Measurements from ENCODE around the gene NLRP5. TPM values are rescaled to one million over a fixed set of nuclear protein-coding genes. Genes with fewer than 3 reads are reported as not detected.

Gene NLRP5
- polyA plus RNA-seq, 1 of the 3 experiments (the other 2 are of a cell fraction), result not detected

DNA sequence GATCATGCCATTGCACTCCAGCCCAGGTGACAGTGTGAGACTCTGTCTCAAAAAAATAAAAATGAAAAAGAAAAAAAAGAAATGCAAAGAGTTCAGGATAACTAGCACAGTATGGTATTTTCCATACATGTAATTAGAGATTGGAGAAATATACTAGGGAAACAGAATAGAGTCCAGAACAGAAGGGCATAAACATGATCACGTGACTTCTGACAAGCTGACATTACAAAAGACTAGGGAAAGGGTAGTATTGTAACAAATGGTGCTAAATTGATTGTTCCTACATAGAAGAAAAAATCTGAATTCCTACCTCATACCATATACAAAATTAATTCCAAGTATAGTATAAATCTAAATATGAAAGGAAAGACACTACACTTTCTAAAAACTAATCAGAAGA lies 1.3 kb upstream of the NLRP5 start:
- no peak overlapping the region for H3K4me2 ChIP-seq
- POLR2A ChIA-PET, result no interaction called here
- CTCF ChIA-PET, result no interaction called here

More for the DNA sequence above, 1.3 kb upstream of the NLRP5 start:
- Histone ChIP-seq H2AFZ (ENCODE audit: low read depth) (no peak overlapping the region), H3K79me2 (ENCODE audit: insufficient read depth) (no peaks in the 10 kb centered on the region), H3K27me3 (ENCODE audit: insufficient read depth) (peaks cover 20% of the 10 kb centered on the region), H3K27ac (ENCODE audit: low read depth in 2 of 2, low read length in 1 of 2) (no peak overlapping the region), H3K9ac (no peak overlapping the region), H3F3A (replicated peaks; ENCODE audit: insufficient read depth) (no peaks in the 10 kb centered on the region), H3K9me2 (no peaks in the 10 kb centered on the region), H3K4me1 (ENCODE audit: control insufficient read depth in 1 of 2, insufficient read depth in 2 of 2, low read depth in 1 of 2, low read length in 1 of 2) (no peaks in the 10 kb centered on the region), H3K36me3 (replicated peaks in 1 of 2; ENCODE audit: control insufficient read depth in 1 of 2, insufficient read depth in 2 of 2, low read length in 1 of 2) (no peaks in the 10 kb centered on the region), H3K9me3 (no peaks in the 10 kb centered on the region), H3K4me3 (ENCODE audit: low read depth in 2 of 2, low read length in 1 of 2) (no peak overlapping the region), H4K20me1 (ENCODE audit: insufficient read depth) (no peaks in the 10 kb centered on the region)
- TF ChIP-seq PBX3 (IDR thresholded peaks at IDR 0.05) (no peak), FOXM1 (IDR thresholded peaks at IDR 0.05; ENCODE audit: low read depth) (no peak), FOSL2 (IDR thresholded peaks at IDR 0.05; ENCODE audit: borderline replicate concordance, low read depth) (no peak), TAF1 (IDR thresholded peaks at IDR 0.05; ENCODE audit: borderline replicate concordance, low read depth, low read length) (no peak), POLR2AphosphoS5 (IDR thresholded peaks at IDR 0.05; ENCODE audit: low read depth, low read length) (no peak), REST (IDR thresholded peaks at IDR 0.05; ENCODE audit: low read depth, low read length) (no peak), CHD2 (IDR thresholded peaks at IDR 0.05; ENCODE audit: low read length, partially characterized antibody) (no peak), GATA2 (CRISPR knock-in tag; IDR thresholded peaks at IDR 0.05) (no peak), FOXJ3 (CRISPR knock-in tag; IDR thresholded peaks at IDR 0.05) (no peak), RXRA (IDR thresholded peaks at IDR 0.05; ENCODE audit: borderline replicate concordance, low read depth) (no peak), MXI1 (IDR thresholded peaks at IDR 0.05; ENCODE audit: low read depth, low read length) (no peak)
- TF ChIP-seq, protein P1, sequence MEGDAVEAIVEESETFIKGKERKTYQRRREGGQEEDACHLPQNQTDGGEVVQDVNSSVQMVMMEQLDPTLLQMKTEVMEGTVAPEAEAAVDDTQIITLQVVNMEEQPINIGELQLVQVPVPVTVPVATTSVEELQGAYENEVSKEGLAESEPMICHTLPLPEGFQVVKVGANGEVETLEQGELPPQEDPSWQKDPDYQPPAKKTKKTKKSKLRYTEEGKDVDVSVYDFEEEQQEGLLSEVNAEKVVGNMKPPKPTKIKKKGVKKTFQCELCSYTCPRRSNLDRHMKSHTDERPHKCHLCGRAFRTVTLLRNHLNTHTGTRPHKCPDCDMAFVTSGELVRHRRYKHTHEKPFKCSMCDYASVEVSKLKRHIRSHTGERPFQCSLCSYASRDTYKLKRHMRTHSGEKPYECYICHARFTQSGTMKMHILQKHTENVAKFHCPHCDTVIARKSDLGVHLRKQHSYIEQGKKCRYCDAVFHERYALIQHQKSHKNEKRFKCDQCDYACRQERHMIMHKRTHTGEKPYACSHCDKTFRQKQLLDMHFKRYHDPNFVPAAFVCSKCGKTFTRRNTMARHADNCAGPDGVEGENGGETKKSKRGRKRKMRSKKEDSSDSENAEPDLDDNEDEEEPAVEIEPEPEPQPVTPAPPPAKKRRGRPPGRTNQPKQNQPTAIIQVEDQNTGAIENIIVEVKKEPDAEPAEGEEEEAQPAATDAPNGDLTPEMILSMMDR (IDR thresholded peaks at IDR 0.05), result no peak
- TF ChIP-seq, protein P2, sequence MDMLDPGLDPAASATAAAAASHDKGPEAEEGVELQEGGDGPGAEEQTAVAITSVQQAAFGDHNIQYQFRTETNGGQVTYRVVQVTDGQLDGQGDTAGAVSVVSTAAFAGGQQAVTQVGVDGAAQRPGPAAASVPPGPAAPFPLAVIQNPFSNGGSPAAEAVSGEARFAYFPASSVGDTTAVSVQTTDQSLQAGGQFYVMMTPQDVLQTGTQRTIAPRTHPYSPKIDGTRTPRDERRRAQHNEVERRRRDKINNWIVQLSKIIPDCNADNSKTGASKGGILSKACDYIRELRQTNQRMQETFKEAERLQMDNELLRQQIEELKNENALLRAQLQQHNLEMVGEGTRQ (IDR thresholded peaks at IDR 0.05; ENCODE audit: borderline replicate concordance, low read depth, low read length), result no peak
- TF ChIP-seq, protein P3, sequence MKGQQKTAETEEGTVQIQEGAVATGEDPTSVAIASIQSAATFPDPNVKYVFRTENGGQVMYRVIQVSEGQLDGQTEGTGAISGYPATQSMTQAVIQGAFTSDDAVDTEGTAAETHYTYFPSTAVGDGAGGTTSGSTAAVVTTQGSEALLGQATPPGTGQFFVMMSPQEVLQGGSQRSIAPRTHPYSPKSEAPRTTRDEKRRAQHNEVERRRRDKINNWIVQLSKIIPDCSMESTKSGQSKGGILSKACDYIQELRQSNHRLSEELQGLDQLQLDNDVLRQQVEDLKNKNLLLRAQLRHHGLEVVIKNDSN (IDR thresholded peaks at IDR 0.05; ENCODE audit: borderline replicate concordance, low read depth), result no peak
- WGBS (ENCODE audit: low lambda C conversion rate), result 3% methylated on average over 1 of the region's 1 CpG
- no peak for DNase-seq
